CD1c-positive myeloid dendritic cell (primary cell): ENCODE measurements around the gene PDCD11.

Experiments
- DNase-seq: peaks from one replicate; pipeline ENCODE4 v3.0.0-alpha.2; 2016; ENCODE audit errors: extremely low spot score

PDCD11 gene

GRCh38 chr10:103451091-103451813 is 54.8 kb downstream of the PDCD11 start:
- peak; percentile 56 for DNase-seq

- DNase-seq = peak; percentile 66
Observed at GRCh38 chr10:103451831-103452505, 55.5 kb downstream of the PDCD11 start, which contains the start of gene CALHM2. Gene CALHM2, minus strand, starts transcription at chr10:103452370. Its CDS starts 2,429 bp downstream, at chr10:103449941.

GRCh38 chr10:103452506-103453230 is 56.2 kb downstream of the PDCD11 start:
- no peak for DNase-seq

- no peak for DNase-seq
Observed at GRCh38 chr10:103454026-103454425, 57.6 kb downstream of the PDCD11 start.

GRCh38 chr10:103455235-103455634 is 58.8 kb downstream of the PDCD11 start:
- no peak for DNase-seq

GRCh38 chr10:103456074-103456660 is 59.7 kb downstream of the PDCD11 start:
- no peak for DNase-seq

- DNase-seq = no peak
Observed at GRCh38 chr10:103457176-103457712, 60.8 kb downstream of the PDCD11 start.

- DNase-seq = no peak
Observed at GRCh38 chr10:103457896-103458583, 61.6 kb downstream of the PDCD11 start.

- peak; percentile 38 for DNase-seq
Observed at GRCh38 chr10:103458720-103459119, 62.3 kb downstream of the PDCD11 start, which contains the start of gene CALHM1. Gene CALHM1, minus strand, starts transcription at chr10:103458900. Its CDS starts 149 bp downstream, at chr10:103458751.

GRCh38 chr10:103459615-103460014 is 63.2 kb downstream of the PDCD11 start:
- no peak for DNase-seq

GRCh38 chr10:103463499-103463898 is 67.1 kb downstream of the PDCD11 start:
- peak; percentile 40 for DNase-seq

GRCh38 chr10:103465411-103466179 is 69.2 kb downstream of the PDCD11 start:
- DNase-seq = peak; percentile 65

- DNase-seq = no peak
Observed at GRCh38 chr10:103466734-103467133, 70.3 kb downstream of the PDCD11 start.

- DNase-seq = no peak
Observed at GRCh38 chr10:103467406-103467805, 71.0 kb downstream of the PDCD11 start.

- no peak for DNase-seq
Observed at GRCh38 chr10:103469201-103469600, 72.8 kb downstream of the PDCD11 start.

GRCh38 chr10:103470761-103471653 is 74.6 kb downstream of the PDCD11 start:
- peak; percentile 68 for DNase-seq

- DNase-seq = no peak
Observed at GRCh38 chr10:103472005-103472404, 75.6 kb downstream of the PDCD11 start.

- no peak for DNase-seq
Observed at GRCh38 chr10:103473261-103473671, 76.8 kb downstream of the PDCD11 start.

GRCh38 chr10:103474077-103474476 is 77.7 kb downstream of the PDCD11 start:
- DNase-seq = no peak
